ENCODE results near the gene FXYD4.

- TF ChIP-seq CTCF (conservative IDR thresholded peaks at IDR 0.05; ENCODE audit: low read length): no peak
- TF ChIP-seq EZH2phosphoT487 (IDR thresholded peaks at IDR 0.05; ENCODE audit: borderline replicate concordance, low read depth, low read length): no peak
These were observed 49.1 kb upstream of the FXYD4 start for GRCh38 chr10:43322331-43322730.

Measured in OCI-LY7 (cell line).